Measurements from ENCODE around the gene SPOCD1.

Gene SPOCD1

DNA sequence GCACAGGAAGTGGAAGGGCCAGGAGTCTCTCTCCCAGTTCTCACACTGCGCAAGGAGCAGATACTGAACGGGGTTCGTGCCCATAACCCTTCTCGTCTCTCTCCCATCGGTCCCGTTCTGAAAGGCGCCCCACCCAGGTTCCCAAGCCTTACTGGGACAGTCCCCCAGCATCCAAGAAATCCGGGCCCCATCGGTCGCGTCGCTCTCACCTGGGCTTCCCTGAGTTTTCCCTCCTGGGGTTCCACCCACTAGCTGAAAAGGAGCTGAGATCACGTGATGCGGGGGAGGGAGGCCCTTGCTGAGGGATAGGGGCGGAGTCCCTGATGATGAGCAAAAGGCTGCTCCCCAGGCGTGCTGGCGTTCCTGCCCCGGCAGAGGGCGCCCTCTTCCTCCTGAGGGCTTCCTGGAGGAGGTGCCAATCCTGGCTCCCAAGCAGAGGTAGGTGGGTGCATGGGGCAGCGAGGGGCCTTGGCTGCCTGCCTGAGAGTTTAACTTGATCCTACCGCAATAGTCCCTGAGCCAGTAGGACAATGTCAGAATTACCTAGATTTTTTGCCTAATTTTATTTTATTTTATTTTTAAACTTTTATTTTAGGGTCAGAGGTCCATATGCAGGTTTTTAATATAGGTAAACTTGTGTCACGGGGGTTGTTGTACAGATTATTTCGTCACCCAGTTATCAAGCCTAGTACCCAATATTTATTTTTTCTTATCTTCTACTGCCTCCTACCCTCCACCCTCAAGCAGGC lies at the start of gene SPOCD1:
SPOCD1 (minus strand) TSS at position 271 of the 749 bp plus-strand sequence. CDS start 689 bp downstream, outside the sequence.
- peak; percentile 69 for DNase-seq (ENCODE audit: low spot score)

DNA sequence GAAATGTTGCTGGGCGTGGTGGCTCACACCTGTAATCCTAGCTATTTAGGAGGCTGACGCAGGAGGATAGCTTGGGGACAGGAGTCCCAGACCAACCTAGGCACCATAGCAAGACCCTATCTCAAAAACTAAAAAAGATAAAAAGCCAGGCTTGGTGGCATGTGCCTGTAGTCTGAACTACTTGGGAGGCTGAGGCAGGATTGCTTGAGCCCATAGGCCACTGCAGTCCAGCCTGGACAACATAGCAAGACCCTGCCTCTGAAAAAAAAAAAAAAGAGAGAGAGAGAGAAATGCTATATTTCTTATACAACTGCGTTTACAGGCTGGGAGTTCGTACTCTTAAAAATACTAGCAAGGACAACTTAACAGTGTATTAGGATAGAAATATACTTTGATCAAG lies 46.2 kb upstream of the SPOCD1 start:
- DNase-seq (ENCODE audit: low spot score) = no peak

DNA sequence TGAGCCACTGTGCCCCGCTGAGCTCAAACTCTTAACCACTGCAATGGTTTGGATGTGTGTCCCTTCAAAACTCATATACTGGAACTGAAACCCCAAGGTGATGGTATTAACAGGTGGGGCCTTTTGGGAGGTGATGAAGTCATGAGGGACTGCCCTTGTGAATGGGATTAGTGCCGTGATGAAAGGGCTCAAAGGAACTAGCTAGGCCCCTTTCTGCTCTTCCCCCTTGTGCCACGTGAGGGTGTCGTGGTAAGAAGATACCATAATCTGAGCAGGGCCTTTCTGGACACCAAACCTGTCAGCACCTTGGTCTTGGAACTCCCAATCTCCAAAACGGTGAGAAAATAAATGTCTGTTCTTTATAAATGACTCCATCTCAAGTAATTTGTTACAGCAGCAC lies 45.5 kb upstream of the SPOCD1 start:
- no peak for DNase-seq (ENCODE audit: low spot score)

DNA sequence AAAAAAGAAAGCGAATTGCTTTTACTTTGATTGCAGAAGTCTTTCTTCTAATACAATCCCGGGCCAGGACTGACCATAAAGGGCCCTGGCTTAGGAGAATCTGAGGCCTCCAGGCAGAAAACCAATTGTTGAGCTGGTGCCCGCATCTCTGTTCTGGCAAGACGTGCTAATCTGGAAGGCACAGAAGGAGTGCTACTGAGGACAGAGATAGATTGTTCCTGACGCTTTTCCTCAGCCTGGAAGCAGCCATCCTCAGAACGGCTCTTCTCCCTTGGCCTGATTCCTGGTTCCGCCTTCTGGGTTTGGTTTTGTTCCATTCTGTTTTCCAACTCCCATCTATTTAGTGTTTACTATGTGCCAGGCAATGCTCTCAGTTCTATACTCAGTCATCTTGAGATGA lies 44.8 kb upstream of the SPOCD1 start:
- DNase-seq (ENCODE audit: low spot score) = no peak

DNA sequence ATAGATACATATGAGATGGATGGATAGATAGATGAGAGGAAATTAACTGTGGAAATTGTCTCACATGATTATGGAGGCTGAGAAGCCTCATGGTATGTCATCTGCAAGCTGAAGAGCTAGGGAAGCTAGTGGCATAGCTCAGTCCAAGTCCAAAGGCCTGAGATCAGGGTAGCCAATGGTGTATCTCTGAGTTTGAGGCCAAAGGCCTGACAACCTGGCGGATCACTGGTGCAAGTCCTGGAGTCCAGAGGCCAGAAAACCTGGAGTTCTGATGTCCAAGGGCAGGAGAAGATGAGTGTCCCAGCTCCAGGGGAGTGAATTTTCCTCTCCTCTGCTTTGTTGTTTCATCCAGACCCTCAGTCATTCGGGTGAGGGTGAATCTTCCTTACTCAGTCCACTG lies 43.9 kb upstream of the SPOCD1 start:
- DNase-seq (ENCODE audit: low spot score) = no peak

DNA sequence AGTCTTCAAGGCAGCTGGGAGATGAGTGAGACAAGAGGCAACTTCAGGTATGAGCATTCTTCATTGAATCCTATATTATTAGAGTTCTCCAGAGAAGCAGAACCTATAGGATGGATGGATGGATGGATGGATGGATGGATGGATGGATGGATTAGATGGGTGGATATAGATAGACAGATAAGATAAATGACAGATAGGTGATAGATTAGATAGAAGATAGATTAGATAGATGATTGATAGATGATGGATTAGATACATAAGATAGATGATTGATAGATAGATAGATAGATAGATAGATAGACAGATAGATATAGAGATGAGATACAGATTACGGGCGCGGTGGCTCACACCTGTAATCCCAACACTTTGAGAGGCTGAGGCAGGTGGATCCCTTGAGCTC lies 43.2 kb upstream of the SPOCD1 start:
- DNase-seq (ENCODE audit: low spot score) = no peak

DNA sequence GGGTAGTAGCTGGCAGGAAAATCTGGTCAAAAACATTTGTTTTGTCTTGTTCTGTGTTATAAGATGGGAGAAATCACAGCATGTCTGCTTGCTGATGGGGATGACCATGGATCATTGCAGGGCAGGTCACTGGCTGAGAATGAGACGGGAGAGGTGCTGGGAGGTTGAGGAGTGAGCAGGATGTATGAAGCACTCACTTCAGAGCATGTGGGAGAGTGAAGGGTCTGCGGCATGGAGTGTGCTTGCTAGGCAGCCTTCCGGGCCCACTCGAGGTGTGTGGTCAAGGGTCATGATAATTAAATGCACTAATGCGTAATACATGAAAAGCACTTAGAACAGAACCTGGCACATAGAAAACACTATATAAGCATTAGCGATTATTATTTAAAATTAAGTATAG lies 42.0 kb upstream of the SPOCD1 start:
- no peak for DNase-seq (ENCODE audit: low spot score)

DNA sequence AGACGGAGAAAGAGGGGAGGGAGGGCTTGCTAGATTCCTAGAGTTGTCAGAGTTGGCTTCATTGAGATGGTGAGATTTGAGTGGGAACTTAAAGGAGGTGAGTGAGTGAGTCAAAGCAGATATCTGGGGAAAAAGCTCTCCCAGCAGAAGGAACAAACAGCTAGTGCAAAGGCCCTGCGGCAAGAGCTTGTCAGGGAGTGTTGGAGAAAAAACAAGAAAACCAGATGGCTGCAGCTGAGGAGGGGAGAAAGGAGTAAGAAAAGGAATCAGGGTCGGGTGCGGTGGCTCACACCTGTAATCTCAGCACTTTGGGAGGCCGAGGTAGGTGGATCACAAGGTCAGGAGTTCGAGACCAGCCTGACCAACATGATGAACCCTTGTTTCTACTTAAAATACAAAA lies 40.3 kb upstream of the SPOCD1 start:
- no peak for DNase-seq (ENCODE audit: low spot score)

DNA sequence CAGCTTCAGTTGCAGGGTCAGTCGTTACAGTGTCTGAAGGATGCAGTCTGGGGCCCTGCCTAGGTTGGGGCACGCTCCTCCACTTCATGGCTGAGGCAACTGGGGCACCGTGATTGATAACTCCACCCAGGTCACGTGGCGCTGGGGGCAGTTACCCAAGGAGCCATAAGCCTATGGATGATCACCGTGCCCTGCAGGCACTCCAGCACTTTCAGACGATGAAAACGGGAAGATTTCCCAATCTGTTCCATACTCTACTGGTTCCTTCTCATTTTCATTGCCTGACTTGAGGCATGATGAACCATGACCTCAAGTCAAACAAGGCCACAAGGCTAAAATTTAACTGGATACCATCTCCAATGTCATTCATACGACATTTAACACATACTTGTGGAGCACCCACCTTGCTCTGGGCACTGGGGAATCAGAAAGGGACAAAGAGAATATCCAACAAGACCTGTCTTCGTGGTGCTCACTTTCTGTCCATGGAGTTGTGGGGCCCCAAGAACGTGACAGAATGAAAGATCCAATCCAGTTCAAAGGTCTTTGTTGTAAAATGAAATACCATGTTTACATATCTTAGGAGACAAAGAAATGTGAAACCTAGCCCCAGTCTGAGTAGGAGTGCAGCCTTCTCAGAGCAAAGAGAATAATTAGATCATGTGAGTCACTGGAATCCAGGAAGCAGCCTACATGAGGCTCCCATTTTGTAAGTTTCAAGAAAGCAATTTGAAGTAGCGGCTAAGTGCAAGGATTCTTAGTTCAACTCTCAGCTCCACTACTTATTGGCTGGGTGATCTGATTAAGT lies 39.4 kb upstream of the SPOCD1 start:
- no peak for DNase-seq (ENCODE audit: low spot score)

DNA sequence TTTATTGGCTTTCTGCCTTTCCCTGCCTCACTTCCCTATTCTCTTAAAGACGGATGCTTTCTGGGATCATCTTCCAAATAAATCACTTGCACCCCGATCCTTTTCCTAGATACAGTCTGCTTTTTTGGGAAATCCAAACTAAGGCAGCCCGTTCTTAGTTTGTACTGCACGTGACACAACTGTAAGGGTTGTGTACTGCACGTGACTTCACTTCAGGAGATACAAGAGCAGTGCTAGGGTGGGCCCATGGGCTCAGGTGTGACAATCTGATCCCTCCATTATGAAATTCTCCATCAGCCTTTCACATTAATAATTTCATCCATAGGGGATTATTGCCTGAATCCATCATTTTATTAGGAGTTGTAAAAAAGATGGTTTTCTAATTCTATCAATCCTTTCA lies 33.8 kb upstream of the SPOCD1 start:
- no peak for DNase-seq (ENCODE audit: low spot score)

DNA sequence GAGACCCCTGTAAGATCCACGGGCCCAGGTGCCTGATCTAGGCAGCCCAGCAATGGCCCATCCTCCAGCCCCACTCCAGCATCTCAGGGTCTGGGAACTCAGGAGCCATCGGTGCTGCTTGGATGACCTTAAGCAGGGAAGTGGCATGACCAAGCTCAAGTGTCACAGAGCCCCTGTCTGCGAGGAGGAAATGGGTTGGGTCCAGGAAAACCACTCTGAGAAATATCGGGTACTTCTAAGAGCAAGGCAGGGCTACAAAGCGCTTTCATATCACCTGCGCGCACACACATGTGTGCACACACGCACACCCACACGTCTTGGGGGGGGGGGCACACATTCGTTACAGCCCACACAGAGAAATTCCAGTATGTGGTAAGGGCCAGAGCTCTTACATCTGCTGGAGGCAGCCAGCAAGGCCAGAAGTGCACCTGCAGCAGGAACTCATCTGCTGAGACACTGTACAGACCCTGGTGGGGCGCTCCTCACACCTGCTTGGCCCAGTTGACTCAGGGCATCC lies 32.6 kb upstream of the SPOCD1 start:
- no peak for DNase-seq (ENCODE audit: low spot score)

DNA sequence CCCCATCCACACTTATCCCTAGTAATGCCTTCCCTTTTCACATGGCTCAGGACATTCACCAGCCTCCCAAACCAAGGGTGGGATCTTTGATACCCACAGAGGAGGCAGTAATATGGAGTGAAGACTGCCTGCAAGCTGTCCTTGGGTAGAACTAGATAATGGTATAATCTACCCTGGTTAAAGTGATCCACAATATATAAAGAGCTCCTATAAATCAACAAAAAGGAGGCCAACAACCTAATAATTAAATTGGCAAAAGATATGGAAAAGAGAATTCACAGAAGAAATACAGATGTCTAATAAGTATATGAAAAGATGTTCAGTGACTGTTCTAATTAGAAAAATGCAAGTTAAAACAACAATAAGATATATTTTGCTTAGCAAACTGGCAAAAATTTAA lies 30.7 kb upstream of the SPOCD1 start:
- no peak for DNase-seq (ENCODE audit: low spot score)

DNA sequence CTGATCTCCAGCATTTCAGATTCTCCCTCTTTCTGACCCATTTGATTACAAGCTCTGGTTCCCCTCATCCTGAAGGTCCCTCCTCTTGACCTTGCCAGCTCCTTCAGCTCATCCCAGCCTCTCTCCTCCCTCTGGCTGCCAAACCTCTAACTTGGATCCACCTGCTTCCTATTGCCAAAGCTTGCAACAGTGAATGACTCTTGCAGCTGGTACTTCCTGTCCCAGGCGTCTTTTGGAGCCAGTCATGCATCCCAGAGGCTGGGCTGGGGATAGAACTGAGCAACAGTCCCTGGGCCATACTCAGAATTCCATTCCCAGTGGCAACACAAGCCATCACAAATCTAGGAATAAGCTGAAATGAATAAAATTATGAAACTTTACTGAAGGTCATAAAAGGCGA lies 27.7 kb upstream of the SPOCD1 start:
- no peak for DNase-seq (ENCODE audit: low spot score)

DNA sequence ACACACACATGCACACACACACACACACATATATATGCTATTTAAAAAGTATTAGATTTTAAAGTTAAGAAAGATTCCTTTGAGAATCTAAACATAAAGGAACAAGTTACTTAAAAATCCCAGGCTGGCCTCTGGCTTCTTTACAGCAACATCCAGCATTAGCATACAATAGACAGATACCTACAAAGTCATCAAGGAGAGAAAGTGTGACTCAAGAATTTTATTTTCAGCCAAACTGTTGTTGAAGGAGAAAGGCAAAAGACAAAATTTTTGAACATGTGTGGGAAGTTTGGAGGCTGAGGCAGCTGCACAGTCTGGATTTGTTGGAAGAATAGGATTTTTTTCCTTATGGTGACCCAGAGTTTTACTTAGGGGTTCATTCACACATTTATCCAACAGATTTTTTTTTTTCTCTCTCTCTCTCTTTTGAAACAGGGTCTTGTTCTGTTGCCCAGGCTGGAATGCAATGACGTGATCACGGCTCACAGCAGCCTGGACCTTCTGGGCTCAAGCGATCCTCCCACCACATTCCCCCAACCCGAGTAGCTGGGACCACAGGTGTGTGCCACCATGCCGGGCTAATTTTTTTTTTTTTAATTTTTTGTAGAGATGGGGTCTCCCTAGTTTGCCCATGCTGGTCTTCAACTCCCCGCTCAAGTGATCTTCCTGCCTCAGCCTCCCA lies 24.0 kb upstream of the SPOCD1 start:
- DNase-seq (ENCODE audit: low spot score) = no peak

DNA sequence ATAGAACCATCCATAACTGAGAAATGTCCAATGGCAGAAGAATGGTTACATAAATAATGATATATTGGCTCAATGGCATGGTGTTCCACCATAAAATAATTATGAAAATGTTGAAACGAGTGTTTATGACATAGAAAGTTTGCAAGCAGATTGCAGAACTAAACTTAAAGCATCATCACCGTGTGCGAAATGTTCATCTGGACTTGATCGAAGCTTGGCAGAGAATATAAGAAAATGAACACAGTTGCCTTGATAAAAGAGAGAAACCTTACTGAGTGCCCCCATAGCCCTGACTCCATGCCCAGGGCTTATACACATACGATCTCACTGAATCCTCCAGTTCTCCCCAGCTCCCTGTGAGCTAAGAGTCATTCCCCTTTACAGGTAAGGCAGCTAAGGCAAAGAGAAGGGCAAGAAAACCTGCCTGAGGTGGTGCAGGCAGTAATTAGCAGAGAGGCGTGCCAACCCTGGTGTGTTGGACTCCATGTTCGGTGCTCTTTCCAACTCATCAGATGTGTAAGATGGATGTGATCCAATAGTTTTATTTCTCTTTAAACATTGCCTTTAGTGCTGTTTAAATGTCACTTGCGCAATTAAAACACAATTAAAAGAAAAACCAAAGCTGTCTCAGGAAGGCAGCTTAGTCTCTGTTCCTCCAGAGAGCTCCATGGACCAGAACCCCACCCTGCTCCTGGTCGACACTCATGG lies 21.8 kb upstream of the SPOCD1 start:
- no peak for DNase-seq (ENCODE audit: low spot score)

DNA sequence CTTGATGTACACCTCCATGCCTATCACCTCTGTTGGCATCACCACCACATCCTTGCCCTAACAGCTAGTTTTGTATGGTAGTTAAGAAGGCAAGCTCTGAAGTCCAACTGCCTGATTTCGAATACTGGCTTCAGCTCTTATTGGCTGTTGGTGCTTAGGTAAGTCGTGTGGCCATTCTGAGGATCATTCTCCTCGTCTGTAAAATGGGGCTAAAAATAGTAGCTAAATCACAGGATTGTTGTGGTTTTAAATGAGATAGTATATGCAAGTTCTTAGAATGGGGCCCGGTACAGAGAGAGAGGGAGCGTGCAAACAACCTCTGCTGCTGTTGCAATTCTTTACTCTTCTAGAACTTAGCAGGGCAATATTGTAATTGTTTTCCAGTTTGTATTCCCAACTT lies 20.8 kb upstream of the SPOCD1 start:
- no peak for DNase-seq (ENCODE audit: low spot score)

DNA sequence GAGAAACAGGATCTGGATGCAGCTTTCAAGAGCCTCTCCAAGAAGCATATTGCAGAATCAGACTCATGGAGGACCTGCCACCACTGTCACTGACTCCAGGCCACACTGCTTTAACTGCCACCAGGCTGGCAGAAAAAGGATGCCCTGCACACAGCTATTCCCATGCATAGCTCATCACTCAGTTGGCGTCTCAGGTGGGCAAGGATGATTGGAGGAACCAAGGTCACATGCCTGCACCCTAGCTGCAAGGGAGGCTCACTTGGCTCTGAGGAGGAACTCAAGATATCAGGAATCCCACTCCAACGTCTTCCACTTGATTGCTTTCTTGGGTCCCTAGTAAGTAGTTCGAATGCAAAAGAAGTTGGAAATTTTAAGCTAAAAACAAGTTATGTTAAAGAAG lies 19.6 kb upstream of the SPOCD1 start:
- no peak for DNase-seq (ENCODE audit: low spot score)

DNA sequence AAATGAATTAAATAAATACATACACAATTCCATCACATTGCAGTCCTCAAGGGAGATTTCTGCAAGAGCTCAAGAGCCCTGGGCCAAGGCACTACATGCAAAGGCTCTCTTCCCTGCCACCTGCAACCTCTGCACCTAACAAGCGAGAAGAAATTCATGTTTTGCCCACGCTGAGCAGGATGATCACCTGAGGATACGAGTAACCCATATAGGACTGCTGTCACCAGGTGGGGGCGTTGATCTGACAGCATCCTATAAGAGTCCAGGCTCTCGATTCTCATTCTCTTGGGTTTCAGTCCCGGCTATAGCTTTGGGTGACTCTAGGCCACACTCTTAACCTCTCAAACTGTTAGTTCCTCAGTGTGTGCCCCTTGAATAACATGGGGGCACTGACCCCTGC lies 18.7 kb upstream of the SPOCD1 start:
- no peak for DNase-seq (ENCODE audit: low spot score)

DNA sequence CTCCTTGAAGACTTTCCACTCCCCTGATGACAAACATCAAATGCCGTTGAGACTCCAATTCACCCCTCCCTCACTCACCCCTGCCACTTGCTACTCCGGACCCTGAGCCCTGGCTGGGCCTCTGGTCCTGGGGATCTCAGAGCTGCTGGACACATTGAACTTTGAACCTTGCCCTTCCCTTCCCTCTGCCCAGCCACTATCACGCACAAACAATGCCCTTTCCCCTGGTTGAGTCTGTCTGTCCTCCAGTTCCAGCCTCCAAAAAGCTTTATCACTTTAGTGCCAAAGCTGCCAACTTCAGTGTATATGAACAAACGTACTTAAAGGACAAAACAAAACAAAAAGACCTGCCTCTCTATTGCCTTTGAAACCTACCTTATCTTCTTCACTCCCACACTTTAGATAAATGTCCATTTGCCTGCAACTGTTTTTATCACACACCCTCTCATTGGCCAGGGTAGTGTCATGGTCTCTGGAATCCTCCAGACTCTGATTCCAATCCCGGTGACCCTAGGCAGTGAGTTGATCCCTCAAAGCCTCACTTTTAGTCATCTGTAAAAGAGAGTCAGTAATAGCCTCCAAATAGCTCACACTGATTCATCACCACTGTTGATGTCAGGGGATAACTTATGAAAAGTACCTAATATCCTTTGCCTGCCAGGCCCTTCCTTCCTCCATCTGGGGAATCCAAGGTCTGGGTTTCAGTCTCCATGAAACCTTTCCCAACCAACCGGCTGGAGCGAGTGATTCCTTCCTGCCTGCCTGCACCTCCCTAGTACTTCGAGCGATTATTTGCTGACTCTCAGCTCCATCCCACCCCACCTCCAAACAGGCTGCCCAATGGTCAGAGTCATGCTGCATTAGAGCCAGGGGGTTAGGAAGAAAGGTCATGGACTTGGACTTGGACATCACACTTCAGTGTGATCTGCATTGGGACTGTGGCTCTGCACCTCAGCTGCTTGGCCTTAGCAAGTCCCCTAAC lies 15.9 kb upstream of the SPOCD1 start:
- DNase-seq (ENCODE audit: low spot score) = no peak

DNA sequence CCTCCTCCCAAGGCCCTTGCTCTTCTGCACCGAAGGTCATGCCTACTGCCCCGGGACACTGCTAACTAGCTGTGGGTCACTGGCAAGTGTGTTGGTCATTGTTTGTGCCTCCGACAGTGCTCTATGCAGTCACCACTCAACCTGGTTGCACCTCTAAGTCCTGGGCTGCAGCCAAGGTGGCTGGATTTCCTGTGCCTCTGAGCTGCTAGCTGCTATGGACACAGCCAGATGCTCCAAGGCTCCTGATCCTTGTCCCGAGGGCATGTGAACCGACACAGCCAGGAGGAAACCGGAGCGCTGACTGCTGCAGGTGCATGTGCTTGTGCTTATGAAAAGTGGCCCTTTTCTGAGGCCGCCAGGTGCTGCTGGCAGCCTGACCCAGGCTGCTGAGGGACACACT lies 14.7 kb upstream of the SPOCD1 start:
- DNase-seq (ENCODE audit: low spot score) = no peak

DNA sequence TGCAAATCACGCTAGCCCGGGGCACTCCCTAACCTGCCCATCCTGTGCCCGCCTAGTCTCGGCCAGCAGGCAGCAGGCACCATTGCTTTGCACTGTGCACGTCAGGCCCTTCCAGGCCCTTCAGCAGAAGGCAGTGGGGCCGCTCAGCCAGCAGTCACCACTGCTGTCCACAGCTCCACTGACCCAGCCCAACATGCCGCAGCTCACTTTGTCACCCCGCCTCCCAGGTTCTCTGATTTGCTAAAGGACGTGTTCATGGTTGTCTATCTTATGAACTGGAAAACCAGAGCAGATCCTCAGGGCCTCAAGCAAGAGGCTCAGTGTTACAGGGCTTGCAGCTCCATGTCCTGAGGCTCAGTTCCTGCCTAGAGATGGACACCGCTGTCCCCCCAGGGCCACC lies 14.2 kb upstream of the SPOCD1 start:
- DNase-seq (ENCODE audit: low spot score) = peak; percentile 16
